Bronchial epithelial cell (primary cell): ENCODE measurements around the gene HTRA1. TPM values are rescaled to one million over a fixed set of nuclear protein-coding genes. Genes with fewer than 3 reads are reported as not detected.

ENCODE experiments used
- DNase-seq: peaks from one replicate; pipeline ENCODE4 v3.0.0-alpha.2; 2010; ENCODE audit warnings: low read depth
- FAIRE-seq: peaks from 2 replicates; lab custom pipeline; 2011; peaks lifted over from hg19 to GRCh38; lab: Jason Lieb, UNC
- H3K27me3 ChIP-seq: 2 replicates; pipeline ENCODE4 v1.5.1; 2011; ENCODE audit warnings: low read length; ENCODE audit not compliant: control insufficient read depth, insufficient read depth
- H3K36me3 ChIP-seq: 2 replicates; pipeline ENCODE4 v1.5.1; 2011; ENCODE audit warnings: low read length; ENCODE audit not compliant: control insufficient read depth, insufficient read depth
- H3K4me3 ChIP-seq: 2 replicates; pipeline ENCODE4 v1.5.1; 2011; ENCODE audit warnings: mild to moderate bottlenecking, low read depth, low read length, control low read depth
- total RNA-seq: library from RNA; depleted of rRNA; stranded (reverse); fragments of >200 nt; gene quantifications from 2 replicates; pipeline ENCODE4 v1.2.1, GENCODE V29; 2014
- TF ChIP-seq, protein P1 (sequence below): IDR thresholded peaks from 2 replicates; pipeline ENCODE4 v1.5.1; 2011; ENCODE audit warnings: mild to moderate bottlenecking, moderate library complexity, low read length, control low read depth, inconsistent platforms; ENCODE audit not compliant: insufficient read depth, severe bottlenecking

HTRA1 gene
- total RNA-seq, 1 donor from 2014 or later = 80.3 TPM

- Histone ChIP-seq H3K4me3 (no peak overlapping the region), H3K27me3 (no peaks in the 10 kb centered on the region), H3K36me3 (peaks cover 3% of the 10 kb centered on the region)
- DNase-seq (peak; percentile 84), FAIRE-seq (no peak)
- TF ChIP-seq, protein P1, sequence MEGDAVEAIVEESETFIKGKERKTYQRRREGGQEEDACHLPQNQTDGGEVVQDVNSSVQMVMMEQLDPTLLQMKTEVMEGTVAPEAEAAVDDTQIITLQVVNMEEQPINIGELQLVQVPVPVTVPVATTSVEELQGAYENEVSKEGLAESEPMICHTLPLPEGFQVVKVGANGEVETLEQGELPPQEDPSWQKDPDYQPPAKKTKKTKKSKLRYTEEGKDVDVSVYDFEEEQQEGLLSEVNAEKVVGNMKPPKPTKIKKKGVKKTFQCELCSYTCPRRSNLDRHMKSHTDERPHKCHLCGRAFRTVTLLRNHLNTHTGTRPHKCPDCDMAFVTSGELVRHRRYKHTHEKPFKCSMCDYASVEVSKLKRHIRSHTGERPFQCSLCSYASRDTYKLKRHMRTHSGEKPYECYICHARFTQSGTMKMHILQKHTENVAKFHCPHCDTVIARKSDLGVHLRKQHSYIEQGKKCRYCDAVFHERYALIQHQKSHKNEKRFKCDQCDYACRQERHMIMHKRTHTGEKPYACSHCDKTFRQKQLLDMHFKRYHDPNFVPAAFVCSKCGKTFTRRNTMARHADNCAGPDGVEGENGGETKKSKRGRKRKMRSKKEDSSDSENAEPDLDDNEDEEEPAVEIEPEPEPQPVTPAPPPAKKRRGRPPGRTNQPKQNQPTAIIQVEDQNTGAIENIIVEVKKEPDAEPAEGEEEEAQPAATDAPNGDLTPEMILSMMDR = no peak
These were observed 40.2 kb upstream of the HTRA1 start for GRCh38 chr10:122421054-122421625.

- DNase-seq (no peak), FAIRE-seq (no peak)
- H3K4me3 ChIP-seq = no peak overlapping the region
- TF ChIP-seq, protein P1 = no peak
- H3K36me3 ChIP-seq = peaks cover 1% of the 10 kb centered on the region
- no peaks in the 10 kb centered on the region for H3K27me3 ChIP-seq
These were observed 39.6 kb upstream of the HTRA1 start for GRCh38 chr10:122421742-122422141.

- TF ChIP-seq, protein P1 = no peak
- Histone ChIP-seq H3K36me3 (peaks cover 1% of the 10 kb centered on the region), H3K27me3 (no peaks in the 10 kb centered on the region), H3K4me3 (no peak overlapping the region)
- no peak for DNase-seq
- no peak for FAIRE-seq
These were observed 38.9 kb upstream of the HTRA1 start for GRCh38 chr10:122422266-122422989.

GRCh38 chr10:122424059-122424458 lies 37.3 kb upstream of the HTRA1 start:
- Histone ChIP-seq H3K36me3 (peaks cover 4% of the 10 kb centered on the region), H3K27me3 (no peaks in the 10 kb centered on the region), H3K4me3 (no peak overlapping the region)
- TF ChIP-seq, protein P1 = no peak
- FAIRE-seq (no peak), DNase-seq (no peak)

DNA sequence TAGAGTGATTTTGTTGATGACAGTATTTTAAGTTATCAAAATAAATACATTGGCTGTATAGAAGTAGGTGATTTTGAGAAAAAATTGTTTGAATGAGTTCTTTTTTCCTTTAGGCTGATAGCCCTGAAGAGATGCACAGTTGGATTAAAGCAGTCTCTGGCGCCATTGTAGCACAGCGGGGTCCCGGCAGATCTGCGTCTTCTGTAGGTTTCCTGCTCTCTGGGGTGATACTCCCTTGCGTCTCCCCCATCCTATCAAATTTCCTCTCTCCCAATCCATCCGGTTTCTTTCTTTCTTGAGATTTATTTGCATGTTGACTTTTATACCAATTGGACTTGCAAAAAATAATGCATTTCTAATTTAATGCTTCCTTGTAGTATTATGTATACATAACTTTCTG lies 34.5 kb upstream of the HTRA1 start:
- TF ChIP-seq, protein P1 = no peak
- Histone ChIP-seq H3K4me3 (no peak overlapping the region), H3K36me3 (peaks cover 10% of the 10 kb centered on the region), H3K27me3 (no peaks in the 10 kb centered on the region)
- DNase-seq (no peak), FAIRE-seq (no peak)
